Stimulated activated naive CD4-positive, alpha-beta T cell (primary cell): ENCODE data around the gene ATG5.
"Not testable (repeated sequence)": the region's sequence is repeated elsewhere in the genome, so short reads cannot be mapped to it uniquely, and the experiment has no call there.

Experiments used
- DNase-seq, 6 experiments: peaks; one replicate each; lab custom pipeline; 2025; lab: John Stamatoyannopoulos, UW

The ATG5 gene

GRCh38 chr6:106309766-106310373, 15.7 kb downstream of the ATG5 start:
- DNase-seq: no peak

- no peak for DNase-seq
Measured at GRCh38 chr6:106308985-106309384, 16.6 kb downstream of the ATG5 start.

DNA sequence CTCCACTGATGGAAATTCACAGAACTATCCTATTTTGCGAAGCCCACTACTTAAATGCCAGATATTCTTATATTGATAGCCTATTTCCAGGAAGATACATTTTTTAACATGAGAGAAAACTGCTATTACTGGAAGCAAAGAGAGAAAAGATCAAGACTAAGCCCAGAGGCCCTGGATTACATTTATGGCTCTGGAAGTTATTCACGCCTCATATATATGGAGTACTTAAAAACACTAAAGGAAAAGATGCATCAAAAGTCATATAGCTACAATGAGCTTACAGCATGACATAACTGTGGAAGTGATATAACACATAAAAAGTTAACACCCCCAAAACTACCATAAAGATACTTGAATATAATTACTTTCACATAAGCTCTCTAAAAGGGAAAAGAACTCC, 19.8 kb downstream of the ATG5 start:
- DNase-seq: no peak

DNA sequence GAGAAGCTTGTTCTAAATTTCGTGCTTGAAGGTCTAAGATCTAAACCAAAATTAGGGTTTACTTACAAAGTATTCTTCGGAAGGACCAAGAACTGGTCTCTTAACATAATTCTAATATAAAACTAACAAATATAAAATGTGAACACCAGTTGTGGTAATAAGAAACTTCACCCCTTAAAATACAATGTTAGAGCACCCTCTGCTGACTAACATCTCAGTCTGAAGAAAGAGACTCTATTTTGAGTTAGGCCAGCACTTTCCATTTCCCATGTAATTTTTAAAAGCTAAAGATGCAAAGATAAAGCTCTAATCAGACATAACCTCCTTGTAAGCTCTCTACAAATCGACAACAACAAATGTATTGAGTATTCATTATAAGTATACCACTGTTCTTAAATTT, 24.6 kb downstream of the ATG5 start:
- peak in 2 of 6 experiments; percentile 9 to 13 for DNase-seq

GRCh38 chr6:106300020-106300780, 25.4 kb downstream of the ATG5 start:
- no peak for DNase-seq

DNA sequence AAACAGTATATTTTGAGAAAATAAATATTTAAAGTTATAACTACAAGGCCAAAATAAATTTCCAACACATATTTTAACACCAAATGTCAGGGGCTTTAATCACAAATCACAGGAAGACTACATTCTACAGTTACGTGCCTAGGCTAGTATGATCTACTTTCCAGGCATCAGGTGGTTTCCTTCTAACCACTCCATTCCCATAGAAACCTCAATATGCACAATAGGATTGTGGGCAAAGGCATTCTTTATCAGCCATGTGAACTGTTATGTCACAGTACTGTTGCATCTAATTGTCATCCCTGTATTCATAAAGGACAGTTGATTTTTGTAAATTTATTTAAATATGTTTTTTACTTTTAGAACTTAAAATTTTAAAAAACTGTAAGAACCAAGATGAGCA, 32.4 kb downstream of the ATG5 start:
- no peak for DNase-seq

DNA sequence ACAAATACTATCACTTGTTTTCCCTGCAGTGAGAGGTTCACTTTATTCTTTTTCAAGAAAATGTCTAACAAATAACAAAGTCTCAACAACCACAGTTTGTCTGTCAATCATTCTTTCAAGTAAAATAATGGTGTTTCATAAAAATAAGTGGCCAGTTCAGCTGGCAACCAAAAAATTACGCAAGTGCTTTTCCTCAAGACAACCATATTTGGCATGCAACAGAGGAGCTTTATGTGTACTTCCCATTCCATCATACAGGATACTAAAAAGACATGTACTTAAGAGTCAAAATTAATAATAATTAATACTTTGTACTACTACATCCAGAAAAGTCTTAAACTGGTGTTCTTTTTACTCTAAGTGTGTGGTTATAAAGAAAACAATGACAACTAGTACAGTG, 34.6 kb downstream of the ATG5 start:
- no peak for DNase-seq

GRCh38 chr6:106290032-106290431, 35.5 kb downstream of the ATG5 start:
- DNase-seq: no peak

DNA sequence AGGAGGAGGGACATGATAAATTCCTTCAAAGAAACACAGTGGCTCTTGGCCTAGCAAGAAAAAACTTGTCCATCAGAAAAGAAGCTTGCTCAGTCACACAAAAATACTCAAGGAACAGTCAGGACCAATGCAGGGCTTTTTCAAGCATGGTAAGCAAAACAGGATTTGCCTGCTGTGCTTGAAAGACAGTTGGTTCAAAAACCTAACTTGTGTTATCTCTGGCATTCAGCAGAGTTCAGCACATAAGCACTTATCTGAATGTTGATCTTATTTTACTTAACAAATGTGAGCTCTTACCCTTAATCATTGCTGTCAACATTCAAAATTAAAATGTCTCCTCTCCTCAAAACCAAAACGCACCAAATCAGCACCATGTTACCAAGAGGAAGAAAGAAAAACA, 38.3 kb downstream of the ATG5 start:
- DNase-seq: no peak

DNA sequence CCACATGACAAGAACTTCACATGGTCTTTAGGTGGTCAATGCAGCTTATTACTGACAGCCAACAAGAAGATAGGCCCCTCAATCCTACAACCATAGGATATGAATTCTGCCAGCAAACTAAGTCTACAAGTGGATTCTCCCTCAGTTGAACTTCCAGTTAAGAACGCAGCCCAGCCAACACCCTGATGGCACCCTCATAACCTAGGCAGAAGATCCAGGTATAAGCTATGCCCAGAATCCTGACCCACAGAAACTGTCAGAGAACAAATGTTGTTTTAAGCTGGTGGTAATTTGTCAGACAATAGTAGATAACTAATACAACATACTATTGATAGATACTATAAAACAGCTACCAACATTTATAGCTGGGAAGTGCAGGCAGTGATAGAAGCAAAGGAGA, 38.8 kb downstream of the ATG5 start:
- no peak for DNase-seq

DNA sequence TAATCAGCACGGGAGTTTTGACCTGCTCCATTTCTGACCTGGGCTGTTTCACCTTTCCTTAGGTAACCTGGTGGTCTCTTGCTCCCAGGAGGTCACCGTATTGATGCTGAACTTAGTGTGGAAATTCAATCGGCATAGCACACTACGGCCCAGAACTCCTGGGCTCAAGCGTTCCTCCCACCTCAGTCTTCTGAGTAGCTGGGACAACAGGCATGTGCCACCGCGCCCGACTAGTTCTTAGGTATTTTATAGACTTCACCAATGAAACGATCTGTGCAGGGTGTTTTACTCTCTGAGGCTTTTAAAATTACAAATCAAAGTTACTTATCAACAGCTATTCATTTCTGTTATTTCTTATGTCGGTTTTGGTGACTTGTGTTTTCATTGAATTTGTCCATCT, 42.1 kb downstream of the ATG5 start:
- DNase-seq: no peak

- no peak for DNase-seq
Measured at GRCh38 chr6:106281661-106282060, 43.9 kb downstream of the ATG5 start.

GRCh38 chr6:106281088-106281487, 44.5 kb downstream of the ATG5 start:
- DNase-seq: no peak

- DNase-seq: no peak
Measured at GRCh38 chr6:106279179-106279578, 46.4 kb downstream of the ATG5 start.

GRCh38 chr6:106275692-106276091, 49.9 kb downstream of the ATG5 start:
- no peak for DNase-seq

- no peak for DNase-seq
Measured at GRCh38 chr6:106273087-106273486, 52.5 kb downstream of the ATG5 start.

- DNase-seq: no peak
Measured at GRCh38 chr6:106272287-106272686, 53.3 kb downstream of the ATG5 start.

- DNase-seq: no peak
Measured at GRCh38 chr6:106270414-106270813, 55.1 kb downstream of the ATG5 start.

- not testable (repeated sequence) for DNase-seq
Measured at GRCh38 chr6:106269268-106269919, 56.2 kb downstream of the ATG5 start.

GRCh38 chr6:106268500-106268899, 57.1 kb downstream of the ATG5 start:
- DNase-seq: not testable (repeated sequence)

- DNase-seq: not testable (repeated sequence)
Measured at GRCh38 chr6:106264433-106264832, 61.1 kb downstream of the ATG5 start.

GRCh38 chr6:106259748-106260147, 65.8 kb downstream of the ATG5 start:
- not testable (repeated sequence) for DNase-seq

DNA sequence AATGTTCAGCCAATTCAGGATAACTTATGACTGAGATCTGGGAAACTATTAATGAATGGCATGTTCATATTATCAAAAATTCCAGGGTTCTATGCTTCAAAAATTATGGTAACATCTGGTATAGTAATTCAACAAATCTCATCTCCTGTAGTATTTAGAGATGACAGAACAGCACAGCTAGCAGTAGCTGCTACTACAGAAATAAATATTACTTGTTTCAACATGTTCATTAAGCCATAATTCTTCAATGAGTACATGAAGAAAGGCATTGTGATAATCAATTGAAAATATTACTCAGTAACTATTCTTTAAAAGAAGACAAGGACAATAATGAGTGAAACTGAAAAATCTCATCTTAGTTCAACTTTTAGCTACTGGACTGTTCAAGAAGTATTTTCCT, 66.8 kb downstream of the ATG5 start:
- DNase-seq: no peak
